OCI-LY7 (cell line): Measurements from ENCODE around the gene RAB15. TPM values are rescaled to one million over a fixed set of nuclear protein-coding genes. Genes with fewer than 3 reads are reported as not detected.

Experiments
- BruUV-seq: library from RNA; stranded (reverse); fragments of 400-500 nt; replicated peaks from 2 replicates; lab custom pipeline; 2021; lab: Mats Ljungman, UMichigan
- CTCF ChIA-PET: fragments of 300-600 bp; sonication (Branson Sonifier 250); formaldehyde crosslinking; loops from one replicate; lab custom pipeline; 2022; ENCODE audit warnings: antibody characterized with exemption; ENCODE audit not compliant: unreplicated experiment; lab: Charles Lee
- POLR2A ChIA-PET: fragments of 300-600 bp; sonication (Branson Sonifier 250); formaldehyde crosslinking; loops from one replicate; lab custom pipeline; 2022; ENCODE audit warnings: antibody characterized with exemption; lab: Charles Lee
- DNase-seq: peaks from one replicate; pipeline ENCODE4 v3.0.0-alpha.2; 2015; ENCODE audit warnings: low spot score
- H2AFZ ChIP-seq: fragments of 200-600 bp; sonication (generic), shearing (Covaris generic); 2 replicates; pipeline ENCODE4 v1.6.1; 2014; ENCODE audit warnings: mild to moderate bottlenecking, antibody characterized with exemption, low read length, moderate library complexity
- H3K27ac ChIP-seq: fragments of 200-600 bp; sonication (generic); 2 replicates; pipeline ENCODE4 v1.5.1; 2014; ENCODE audit warnings: mixed run types, low read depth, mild to moderate bottlenecking, moderate library complexity, low read length, inconsistent platforms; ENCODE audit not compliant: poor library complexity, severe bottlenecking
- H3K36me3 ChIP-seq: fragments of 200-600 bp; sonication (generic); 2 replicates; pipeline ENCODE4 v1.6.1; 2014; ENCODE audit warnings: mild to moderate bottlenecking, antibody characterized with exemption, low read length, moderate library complexity, mixed read lengths; ENCODE audit not compliant: insufficient read depth
- H3K4me1 ChIP-seq: fragments of 200-600 bp; sonication (generic); 2 replicates; pipeline ENCODE4 v1.5.1; 2014; ENCODE audit warnings: mild to moderate bottlenecking, low read length; ENCODE audit not compliant: insufficient read depth, poor library complexity, severe bottlenecking
- H3K4me2 ChIP-seq: fragments of 200-600 bp; sonication (generic); 2 replicates; pipeline ENCODE4 v1.6.1; 2014; ENCODE audit warnings: mild to moderate bottlenecking, low read length
- H3K4me3 ChIP-seq: fragments of 200-600 bp; sonication (generic); 2 replicates; pipeline ENCODE4 v1.5.1; 2014; ENCODE audit warnings: mild to moderate bottlenecking, low read depth, low read length; ENCODE audit not compliant: poor library complexity, severe bottlenecking
- H3K79me2 ChIP-seq: fragments of 200-600 bp; sonication (generic); 2 replicates; pipeline ENCODE4 v1.6.1; 2016; ENCODE audit warnings: low read depth, mild to moderate bottlenecking, low read length, moderate library complexity, mixed read lengths; ENCODE audit not compliant: insufficient read depth
- H3K9me2 ChIP-seq: fragments of 200-600 bp; sonication (generic); 2 replicates; pipeline ENCODE4 v1.6.1; 2016; ENCODE audit warnings: mild to moderate bottlenecking, low read length, mixed read lengths; ENCODE audit not compliant: insufficient read depth
- H3K9me3 ChIP-seq: fragments of 200-600 bp; sonication (generic); 2 replicates; pipeline ENCODE4 v1.6.1; 2014; ENCODE audit warnings: mild to moderate bottlenecking, mixed run types, low read length, mixed read lengths
- H4K20me1 ChIP-seq: fragments of 200-600 bp; sonication (generic); 2 replicates; pipeline ENCODE4 v1.6.1; 2014; ENCODE audit warnings: mild to moderate bottlenecking, antibody characterized with exemption, low read length, moderate library complexity, mixed read lengths; ENCODE audit not compliant: insufficient read depth
- EZH2phosphoT487 ChIP-seq: fragments of 200-600 bp; sonication (generic); IDR thresholded peaks from 2 replicates; pipeline ENCODE4 v1.6.1; 2018; ENCODE audit warnings: low read depth, borderline replicate concordance, mild to moderate bottlenecking, mixed run types, antibody characterized with exemption, low read length, moderate library complexity, mixed read lengths
- intact Hi-C: fragments of 100-400 bp; cut with micrococcal nuclease; formaldehyde crosslinking; loops from one replicate; pipeline ENCODE4 v1.10.0; 2022; ENCODE audit not compliant: unreplicated experiment
- total RNA-seq, 2 experiments: library from RNA; depleted of rRNA in 1 of 2; stranded (reverse); fragments of >200 nt in 1 of 2; shearing (Covaris generic) in 1 of 2; gene quantifications; 2 replicates each; pipeline ENCODE4 v1.2.3, GENCODE V29; 2014 to 2022
- TF ChIP-seq, protein P1 (sequence below): fragments of 200-600 bp; sonication (generic); conservative IDR thresholded peaks from 2 replicates; pipeline ENCODE4 v1.5.1; 2014; ENCODE audit warnings: mild to moderate bottlenecking, antibody characterized with exemption, low read length, moderate library complexity, mixed read lengths

The RAB15 gene
- total RNA-seq, 2 experiments from 2014 or later: 0.38 TPM; not detected in 1

DNA sequence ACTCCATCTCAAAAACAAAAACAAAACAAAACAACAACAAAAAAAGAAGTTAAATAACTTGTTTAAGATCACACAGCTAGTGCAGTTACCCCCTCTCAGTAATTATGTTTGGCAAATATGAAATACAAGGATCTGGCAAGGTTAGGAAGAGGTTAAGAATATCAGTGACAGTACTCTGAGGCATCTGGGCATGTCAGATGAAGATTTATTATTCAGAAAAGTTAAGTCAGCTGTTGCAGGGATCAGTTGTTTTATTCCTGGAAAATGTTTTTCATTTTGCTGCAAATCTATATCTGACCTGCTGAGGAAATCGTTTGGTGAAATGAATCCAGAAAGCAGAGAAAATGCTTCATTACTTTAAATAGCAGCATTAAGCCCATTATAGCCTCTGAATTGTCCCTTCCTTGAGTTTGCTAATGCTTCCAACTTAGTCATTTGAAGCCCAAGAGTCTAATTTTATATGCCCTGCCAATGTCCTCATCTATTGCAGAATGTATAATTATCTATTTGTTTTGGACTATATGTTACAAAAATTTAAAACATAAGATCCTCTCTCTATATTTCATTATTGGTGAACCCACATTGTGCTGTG, 37.7 kb downstream of the RAB15 start:
- CTCF ChIA-PET: no interaction called here
- H3K4me3 ChIP-seq: no peak overlapping the region

DNA sequence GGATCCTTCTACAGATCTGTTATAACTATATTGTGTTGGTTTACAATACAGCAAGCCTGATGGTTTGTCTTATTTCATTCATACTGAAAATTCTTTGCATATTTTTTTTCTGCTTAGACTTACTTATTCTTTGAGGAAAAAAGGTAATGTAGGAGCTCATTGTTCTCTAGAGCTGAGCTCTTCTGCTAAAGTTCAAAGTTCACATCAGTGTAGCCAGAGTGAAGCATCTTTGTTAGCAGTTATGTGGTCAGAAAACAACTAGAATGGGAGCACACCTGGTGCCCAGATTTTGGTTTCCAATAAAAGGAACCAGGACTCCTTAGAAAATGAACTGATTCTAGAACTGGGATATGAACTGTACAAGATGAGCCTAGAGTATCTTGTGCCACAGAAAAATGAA, 39.9 kb downstream of the RAB15 start:
- ChIA-PET CTCF (no interaction called here), POLR2A (no interaction called here)
- H3K9me2 ChIP-seq: no peaks in the 10 kb centered on the region
- H3K9me3 ChIP-seq: no peaks in the 10 kb centered on the region
- no peak overlapping the region for H3K4me2 ChIP-seq
- H3K36me3 ChIP-seq: peaks cover 86% of the 10 kb centered on the region
- no peaks in the 10 kb centered on the region for H4K20me1 ChIP-seq
- H3K4me1 ChIP-seq: peaks cover 13% of the 10 kb centered on the region
- no TSS peak for BruUV-seq
- no peak for DNase-seq
- no peak for TF ChIP-seq EZH2phosphoT487
- TF ChIP-seq, protein P1, sequence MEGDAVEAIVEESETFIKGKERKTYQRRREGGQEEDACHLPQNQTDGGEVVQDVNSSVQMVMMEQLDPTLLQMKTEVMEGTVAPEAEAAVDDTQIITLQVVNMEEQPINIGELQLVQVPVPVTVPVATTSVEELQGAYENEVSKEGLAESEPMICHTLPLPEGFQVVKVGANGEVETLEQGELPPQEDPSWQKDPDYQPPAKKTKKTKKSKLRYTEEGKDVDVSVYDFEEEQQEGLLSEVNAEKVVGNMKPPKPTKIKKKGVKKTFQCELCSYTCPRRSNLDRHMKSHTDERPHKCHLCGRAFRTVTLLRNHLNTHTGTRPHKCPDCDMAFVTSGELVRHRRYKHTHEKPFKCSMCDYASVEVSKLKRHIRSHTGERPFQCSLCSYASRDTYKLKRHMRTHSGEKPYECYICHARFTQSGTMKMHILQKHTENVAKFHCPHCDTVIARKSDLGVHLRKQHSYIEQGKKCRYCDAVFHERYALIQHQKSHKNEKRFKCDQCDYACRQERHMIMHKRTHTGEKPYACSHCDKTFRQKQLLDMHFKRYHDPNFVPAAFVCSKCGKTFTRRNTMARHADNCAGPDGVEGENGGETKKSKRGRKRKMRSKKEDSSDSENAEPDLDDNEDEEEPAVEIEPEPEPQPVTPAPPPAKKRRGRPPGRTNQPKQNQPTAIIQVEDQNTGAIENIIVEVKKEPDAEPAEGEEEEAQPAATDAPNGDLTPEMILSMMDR: no peak
- intact Hi-C loops: no loop called here
- no peak overlapping the region for H2AFZ ChIP-seq
- H3K27ac ChIP-seq: no peak overlapping the region
- no peaks in the 10 kb centered on the region for H3K79me2 ChIP-seq
- H3K4me3 ChIP-seq: no peak overlapping the region

More for the DNA sequence above, 37.7 kb downstream of the RAB15 start:
- Histone ChIP-seq H3K27ac (no peak overlapping the region), H3K4me1 (no peaks in the 10 kb centered on the region), H3K4me2 (no peak overlapping the region), H2AFZ (no peak overlapping the region), H3K79me2 (no peaks in the 10 kb centered on the region), H4K20me1 (no peaks in the 10 kb centered on the region), H3K9me3 (no peaks in the 10 kb centered on the region), H3K36me3 (peaks cover 80% of the 10 kb centered on the region), H3K9me2 (no peaks in the 10 kb centered on the region)
- BruUV-seq: TSS peak; percentile 42
- intact Hi-C loops: no loop called here
- no peak for DNase-seq
- TF ChIP-seq, protein P1: no peak
- TF ChIP-seq EZH2phosphoT487: no peak
- POLR2A ChIA-PET: interaction anchor here (1.1 to 1.4 kb wide), 2 partner anchors 10 to 17 kb away, joined by 5 to 7 read pairs; no protein-coding TSS in a partner anchor

DNA sequence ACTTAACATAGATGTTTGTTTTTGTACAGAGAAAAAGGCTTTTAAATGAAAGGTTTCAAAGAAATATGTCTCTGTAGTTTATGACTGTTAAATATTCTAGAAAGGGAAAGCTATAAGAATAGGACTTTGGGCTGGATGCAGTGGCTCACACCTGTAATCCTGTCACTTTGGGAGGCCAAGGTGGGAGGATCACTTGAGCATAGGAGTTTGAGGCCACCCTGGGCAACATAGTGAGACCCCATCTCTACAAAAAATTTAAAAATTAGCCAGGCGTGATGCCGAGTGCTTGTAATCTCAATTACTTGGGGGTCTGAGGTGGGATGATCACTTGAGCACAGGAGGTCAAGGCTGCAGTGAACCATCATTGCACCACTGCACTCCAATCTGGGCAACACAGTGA, 41.0 kb downstream of the RAB15 start:
- H3K9me2 ChIP-seq: no peaks in the 10 kb centered on the region
- no peak overlapping the region for H3K27ac ChIP-seq
- no peak for TF ChIP-seq EZH2phosphoT487
- TF ChIP-seq, protein P1: no peak
- POLR2A ChIA-PET: no interaction called here
- peaks cover 13% of the 10 kb centered on the region for H3K4me1 ChIP-seq
- no peak for DNase-seq
- intact Hi-C loops: no loop called here
- no peak overlapping the region for H2AFZ ChIP-seq
- CTCF ChIA-PET: no interaction called here
- peaks cover 97% of the 10 kb centered on the region for H3K36me3 ChIP-seq
- H3K4me2 ChIP-seq: no peak overlapping the region
- H3K79me2 ChIP-seq: no peaks in the 10 kb centered on the region
- H3K4me3 ChIP-seq: no peak overlapping the region
- H3K9me3 ChIP-seq: no peaks in the 10 kb centered on the region
- 0 out of 2 replicates have a peak, but pooled peaks cover 2% of the 10 kb centered on the region for H4K20me1 ChIP-seq
- no TSS peak for BruUV-seq
